ENCODE data around the gene ZSCAN29. TPM values are rescaled to one million over a fixed set of nuclear protein-coding genes. Genes with fewer than 3 reads are reported as not detected.

The ZSCAN29 gene
- polyA plus RNA-seq, 1 donor from 2014 or later: 37.5 TPM

GRCh38 chr15:43316016-43316970 lies 54.5 kb downstream of the ZSCAN29 start:
- Histone ChIP-seq H3F3A (ENCODE audit: insufficient read depth, low read length, poor library complexity, severe bottlenecking) (no peaks in the 10 kb centered on the region), H3K27me3 (ENCODE audit: insufficient read depth, low read depth, low read length) (no peaks in the 10 kb centered on the region), H3K27ac (ENCODE audit: low read length) (no peak overlapping the region), H3K9ac (ENCODE audit: low read length) (no peak overlapping the region), H3K79me2 (replicated peaks; ENCODE audit: insufficient read depth, low read length) (no peaks in the 10 kb centered on the region), H3K9me3 (ENCODE audit: low read length) (no peaks in the 10 kb centered on the region), H3K9me2 (ENCODE audit: insufficient read depth, low read length) (no peaks in the 10 kb centered on the region), H4K20me1 (ENCODE audit: insufficient read depth) (no peaks in the 10 kb centered on the region), H3K36me3 (ENCODE audit: insufficient read depth, low read length) (no peaks in the 10 kb centered on the region), H2AFZ (ENCODE audit: low read depth, low read length) (no peak overlapping the region), H3K4me2 (ENCODE audit: low read length) (no peak overlapping the region), H3K4me3 (ENCODE audit: low read length) (no peak overlapping the region)
- TF ChIP-seq EZH2 (IDR thresholded peaks at IDR 0.05; ENCODE audit: borderline replicate concordance, insufficient read depth, low read length, poor library complexity, severe bottlenecking): no peak
- TF ChIP-seq EP300 (conservative IDR thresholded peaks at IDR 0.05; ENCODE audit: poor library complexity, severe bottlenecking): no peak
- no peak for TF ChIP-seq CTCF (IDR thresholded peaks at IDR 0.05; ENCODE audit: poor library complexity, severe bottlenecking)

DNA sequence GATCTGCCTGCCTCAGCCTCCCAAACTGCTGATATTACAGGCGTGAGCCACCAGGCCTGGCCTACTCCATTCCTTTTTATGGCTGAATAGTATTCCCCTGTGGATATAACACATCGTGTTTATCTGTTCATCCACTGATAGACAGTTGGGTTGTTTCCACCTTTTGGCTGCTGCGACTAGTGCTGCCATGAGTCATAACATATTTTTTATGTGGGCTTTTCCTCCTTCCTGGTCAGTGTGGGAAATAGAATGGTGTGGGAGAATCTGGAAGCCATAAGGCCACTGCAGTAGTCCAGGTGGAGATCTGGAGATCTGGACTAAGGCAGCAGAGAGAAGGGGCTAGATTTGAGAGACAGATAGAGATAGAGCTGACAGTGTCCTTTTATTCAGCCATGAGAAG lies 56.7 kb downstream of the ZSCAN29 start:
- H3F3A ChIP-seq (ENCODE audit: insufficient read depth, low read length, poor library complexity, severe bottlenecking): no peaks in the 10 kb centered on the region
- H4K20me1 ChIP-seq (ENCODE audit: insufficient read depth): no peaks in the 10 kb centered on the region
- no peak overlapping the region for H3K27ac ChIP-seq (ENCODE audit: low read length)
- H2AFZ ChIP-seq (ENCODE audit: low read depth, low read length): no peak overlapping the region
- no peak overlapping the region for H3K4me2 ChIP-seq (ENCODE audit: low read length)
- no peaks in the 10 kb centered on the region for H3K79me2 ChIP-seq (replicated peaks; ENCODE audit: insufficient read depth, low read length)
- H3K9ac ChIP-seq (ENCODE audit: low read length): no peak overlapping the region
- no peaks in the 10 kb centered on the region for H3K36me3 ChIP-seq (ENCODE audit: insufficient read depth, low read length)
- no peaks in the 10 kb centered on the region for H3K9me2 ChIP-seq (ENCODE audit: insufficient read depth, low read length)
- no peak overlapping the region for H3K4me3 ChIP-seq (ENCODE audit: low read length)
- H3K9me3 ChIP-seq (ENCODE audit: low read length): no peaks in the 10 kb centered on the region
- H3K27me3 ChIP-seq (ENCODE audit: insufficient read depth, low read depth, low read length): no peaks in the 10 kb centered on the region
- TF ChIP-seq POLR2AphosphoS5 (IDR thresholded peaks at IDR 0.05) (no peak), CTCF (IDR thresholded peaks at IDR 0.05; ENCODE audit: poor library complexity, severe bottlenecking) (no peak), RAD21 (conservative IDR thresholded peaks at IDR 0.05) (no peak), TAF1 (IDR thresholded peaks at IDR 0.05; ENCODE audit: low read depth) (no peak), SMC3 (conservative IDR thresholded peaks at IDR 0.05; ENCODE audit: poor library complexity) (no peak), MXI1 (conservative IDR thresholded peaks at IDR 0.05; ENCODE audit: poor library complexity, severe bottlenecking) (no peak), EZH2 (IDR thresholded peaks at IDR 0.05; ENCODE audit: borderline replicate concordance, insufficient read depth, low read length, poor library complexity, severe bottlenecking) (no peak), EP300 (conservative IDR thresholded peaks at IDR 0.05; ENCODE audit: poor library complexity, severe bottlenecking) (no peak)
- TF ChIP-seq, protein P1, sequence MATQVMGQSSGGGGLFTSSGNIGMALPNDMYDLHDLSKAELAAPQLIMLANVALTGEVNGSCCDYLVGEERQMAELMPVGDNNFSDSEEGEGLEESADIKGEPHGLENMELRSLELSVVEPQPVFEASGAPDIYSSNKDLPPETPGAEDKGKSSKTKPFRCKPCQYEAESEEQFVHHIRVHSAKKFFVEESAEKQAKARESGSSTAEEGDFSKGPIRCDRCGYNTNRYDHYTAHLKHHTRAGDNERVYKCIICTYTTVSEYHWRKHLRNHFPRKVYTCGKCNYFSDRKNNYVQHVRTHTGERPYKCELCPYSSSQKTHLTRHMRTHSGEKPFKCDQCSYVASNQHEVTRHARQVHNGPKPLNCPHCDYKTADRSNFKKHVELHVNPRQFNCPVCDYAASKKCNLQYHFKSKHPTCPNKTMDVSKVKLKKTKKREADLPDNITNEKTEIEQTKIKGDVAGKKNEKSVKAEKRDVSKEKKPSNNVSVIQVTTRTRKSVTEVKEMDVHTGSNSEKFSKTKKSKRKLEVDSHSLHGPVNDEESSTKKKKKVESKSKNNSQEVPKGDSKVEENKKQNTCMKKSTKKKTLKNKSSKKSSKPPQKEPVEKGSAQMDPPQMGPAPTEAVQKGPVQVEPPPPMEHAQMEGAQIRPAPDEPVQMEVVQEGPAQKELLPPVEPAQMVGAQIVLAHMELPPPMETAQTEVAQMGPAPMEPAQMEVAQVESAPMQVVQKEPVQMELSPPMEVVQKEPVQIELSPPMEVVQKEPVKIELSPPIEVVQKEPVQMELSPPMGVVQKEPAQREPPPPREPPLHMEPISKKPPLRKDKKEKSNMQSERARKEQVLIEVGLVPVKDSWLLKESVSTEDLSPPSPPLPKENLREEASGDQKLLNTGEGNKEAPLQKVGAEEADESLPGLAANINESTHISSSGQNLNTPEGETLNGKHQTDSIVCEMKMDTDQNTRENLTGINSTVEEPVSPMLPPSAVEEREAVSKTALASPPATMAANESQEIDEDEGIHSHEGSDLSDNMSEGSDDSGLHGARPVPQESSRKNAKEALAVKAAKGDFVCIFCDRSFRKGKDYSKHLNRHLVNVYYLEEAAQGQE (IDR thresholded peaks at IDR 0.05; ENCODE audit: borderline replicate concordance): no peak

Measured in neural cell (in vitro differentiated cells).